AG09319 (cell line): ENCODE data around the gene JAM3.

Experiments used
- DNase-seq: peaks from one replicate; pipeline ENCODE4 v3.0.0-alpha.2; 2010; ENCODE audit warnings: low read depth; ENCODE audit errors: extremely low read depth
- TF ChIP-seq, protein P1 (sequence below): IDR thresholded peaks from 2 replicates; pipeline ENCODE4 v1.5.1; 2011; ENCODE audit warnings: low read depth, mild to moderate bottlenecking, inconsistent platforms, low read length, moderate library complexity

Gene JAM3

DNA sequence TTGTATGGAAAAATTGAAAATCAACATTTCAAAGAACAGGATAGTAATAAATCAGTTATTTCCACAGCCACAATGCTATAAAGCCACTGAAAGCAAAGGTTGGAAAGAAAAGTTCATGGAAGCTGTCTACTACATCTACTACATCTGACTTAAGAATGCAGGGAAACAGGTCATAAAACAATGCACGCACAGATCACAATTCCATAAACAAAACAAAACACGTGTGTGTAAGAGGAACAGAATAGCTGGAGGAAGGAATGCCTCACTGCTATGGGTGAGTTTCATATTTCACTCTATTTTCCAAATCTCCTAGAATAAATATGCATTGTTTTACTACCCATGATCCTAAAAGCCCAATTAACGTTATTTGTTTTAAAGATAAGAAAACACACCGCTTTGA lies 88.6 kb downstream of the JAM3 start:
- DNase-seq, result no peak
- TF ChIP-seq, protein P1, sequence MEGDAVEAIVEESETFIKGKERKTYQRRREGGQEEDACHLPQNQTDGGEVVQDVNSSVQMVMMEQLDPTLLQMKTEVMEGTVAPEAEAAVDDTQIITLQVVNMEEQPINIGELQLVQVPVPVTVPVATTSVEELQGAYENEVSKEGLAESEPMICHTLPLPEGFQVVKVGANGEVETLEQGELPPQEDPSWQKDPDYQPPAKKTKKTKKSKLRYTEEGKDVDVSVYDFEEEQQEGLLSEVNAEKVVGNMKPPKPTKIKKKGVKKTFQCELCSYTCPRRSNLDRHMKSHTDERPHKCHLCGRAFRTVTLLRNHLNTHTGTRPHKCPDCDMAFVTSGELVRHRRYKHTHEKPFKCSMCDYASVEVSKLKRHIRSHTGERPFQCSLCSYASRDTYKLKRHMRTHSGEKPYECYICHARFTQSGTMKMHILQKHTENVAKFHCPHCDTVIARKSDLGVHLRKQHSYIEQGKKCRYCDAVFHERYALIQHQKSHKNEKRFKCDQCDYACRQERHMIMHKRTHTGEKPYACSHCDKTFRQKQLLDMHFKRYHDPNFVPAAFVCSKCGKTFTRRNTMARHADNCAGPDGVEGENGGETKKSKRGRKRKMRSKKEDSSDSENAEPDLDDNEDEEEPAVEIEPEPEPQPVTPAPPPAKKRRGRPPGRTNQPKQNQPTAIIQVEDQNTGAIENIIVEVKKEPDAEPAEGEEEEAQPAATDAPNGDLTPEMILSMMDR, result no peak

DNA sequence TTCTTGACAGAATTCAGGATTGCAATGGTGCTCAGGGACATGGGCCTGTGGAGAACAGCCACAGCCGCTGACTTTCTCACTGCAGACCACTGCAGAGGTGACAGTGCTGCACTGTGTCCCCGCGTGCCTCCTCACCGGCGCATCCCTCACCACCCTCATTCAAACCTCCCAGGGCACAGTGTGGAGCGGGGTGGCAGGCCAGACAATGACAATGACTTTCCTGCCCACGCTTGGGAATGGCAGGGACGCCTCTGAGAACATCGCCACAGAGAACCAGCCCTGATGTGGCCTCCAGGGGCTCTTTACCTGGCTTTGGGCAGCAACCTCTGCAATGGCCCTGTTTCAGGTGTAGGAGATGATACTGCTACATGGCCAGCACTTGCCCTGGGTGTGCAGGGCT lies 89.2 kb downstream of the JAM3 start:
- DNase-seq, result no peak
- TF ChIP-seq, protein P1, result no peak

DNA sequence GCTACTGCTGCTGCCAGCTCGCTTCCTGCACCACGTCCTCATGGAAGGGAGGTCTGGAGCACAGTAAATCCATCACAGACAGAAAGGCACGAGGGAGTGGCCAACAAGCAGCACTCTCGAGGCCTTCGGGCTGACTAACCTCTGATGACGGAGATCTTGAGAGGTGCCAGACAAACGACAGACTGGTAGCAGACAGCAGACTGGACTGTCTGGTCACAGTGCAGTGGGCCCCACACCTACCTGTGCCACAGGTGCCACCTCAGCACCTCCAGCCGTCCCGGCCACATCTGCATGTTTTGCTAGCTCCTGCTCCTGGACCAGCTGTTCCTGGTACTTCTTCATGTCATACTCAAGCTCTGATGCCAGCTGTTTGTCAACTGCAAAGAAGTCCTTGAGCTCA lies 90.8 kb downstream of the JAM3 start:
- TF ChIP-seq, protein P1, result no peak
- no peak for DNase-seq

DNA sequence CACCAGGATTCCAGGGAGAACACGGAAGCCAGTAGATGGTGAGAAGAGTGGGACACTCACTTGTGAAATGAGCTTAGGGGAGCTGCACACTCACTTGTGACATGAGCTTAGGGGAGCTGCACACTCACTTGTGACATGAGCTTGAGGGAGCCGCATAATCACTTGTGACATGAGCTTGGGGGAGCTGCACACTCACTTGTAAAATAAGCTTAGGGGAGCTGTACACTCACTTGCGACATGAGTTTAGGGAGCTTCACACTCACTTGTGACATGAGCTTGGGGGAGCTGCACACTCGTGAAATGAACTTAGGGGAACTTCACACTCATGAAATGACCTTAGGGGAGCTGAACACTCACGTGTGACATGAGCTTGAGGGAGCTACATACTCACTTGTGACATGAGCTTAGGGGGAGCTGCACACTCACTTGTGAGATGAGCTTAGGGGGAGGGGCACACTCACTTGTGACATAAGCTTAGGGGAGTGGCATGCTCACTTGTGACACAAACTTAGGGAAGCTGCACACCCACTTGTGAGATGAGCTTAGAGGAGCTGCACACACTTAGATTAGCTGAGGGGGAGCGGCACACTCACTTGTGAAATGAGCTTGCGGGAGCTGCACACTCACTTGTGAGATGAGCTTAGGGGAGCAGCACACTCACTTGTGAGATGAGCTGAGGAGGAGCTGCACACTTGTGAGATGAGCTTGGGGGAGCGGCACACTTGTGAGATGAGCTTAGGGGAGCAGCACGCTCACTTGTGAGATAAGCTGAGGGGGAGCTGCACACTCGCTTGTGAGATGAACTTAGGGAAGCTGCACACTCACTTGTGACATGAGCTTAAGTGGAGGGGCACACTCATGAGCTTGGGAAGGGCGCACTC lies 95.9 kb downstream of the JAM3 start:
- no peak for DNase-seq
- TF ChIP-seq, protein P1, result no peak

DNA sequence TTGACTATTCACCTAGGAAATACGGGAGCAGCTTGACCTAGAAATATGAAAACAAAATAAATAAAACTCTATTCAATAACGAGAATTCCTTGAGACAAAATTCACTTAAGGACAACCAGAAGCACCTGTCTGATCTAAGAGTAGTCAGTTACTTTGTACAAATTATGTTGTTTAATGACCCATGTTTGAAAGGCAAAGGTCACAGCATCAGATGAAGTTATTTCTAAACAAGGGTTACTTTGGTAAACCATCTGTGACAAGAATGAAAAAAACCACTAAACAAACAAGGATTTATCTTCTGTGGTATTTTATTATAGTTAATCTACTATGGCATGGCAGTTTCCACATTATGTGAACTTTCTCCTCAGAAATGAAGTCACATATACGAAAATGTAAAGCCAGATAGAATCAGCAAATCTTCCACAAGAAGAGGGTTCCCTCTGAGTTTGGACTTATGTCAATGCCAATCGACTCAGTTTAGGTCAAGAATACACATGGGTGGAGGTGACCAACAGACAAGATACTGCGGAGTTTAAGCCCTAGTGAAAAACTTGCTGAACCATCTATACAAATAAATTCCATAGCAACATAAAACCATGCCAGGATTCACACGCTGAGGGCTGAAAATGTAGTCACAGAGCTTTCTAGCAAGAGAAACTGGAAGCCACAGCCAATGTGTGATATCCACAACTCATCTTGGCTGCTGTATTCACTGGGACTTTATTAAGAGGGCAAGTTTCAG lies 101.5 kb downstream of the JAM3 start:
- no peak for DNase-seq

DNA sequence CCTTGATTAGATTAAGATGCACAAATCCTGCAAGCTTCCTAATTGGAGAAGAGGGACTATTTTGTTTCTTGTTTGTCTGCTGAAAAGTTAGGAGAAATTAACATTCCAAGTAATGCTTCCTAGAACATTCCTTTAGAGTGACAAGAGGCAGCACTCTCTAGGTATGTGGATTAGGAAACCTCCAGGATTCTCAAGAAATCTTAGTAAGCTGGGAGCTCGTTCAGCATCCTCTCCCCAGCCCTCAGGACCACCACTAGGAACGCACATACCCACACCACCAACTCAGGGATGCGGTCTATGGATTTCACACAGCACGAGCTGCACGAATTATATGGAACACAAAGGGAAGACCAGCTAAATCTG lies 102.0 kb downstream of the JAM3 start:
- no peak for DNase-seq

More for the DNA sequence above, 101.5 kb downstream of the JAM3 start:
- TF ChIP-seq, protein P1, result no peak

More for the DNA sequence above, 102.0 kb downstream of the JAM3 start:
- TF ChIP-seq, protein P1, result no peak
